NCI-H2171 treated with DMSO at 0.1 percent for 48 hours (cell line): ENCODE data around the gene PCDHGB2.
"Not testable (repeated sequence)": the region's sequence is repeated elsewhere in the genome, so short reads cannot be mapped to it uniquely, and the experiment has no call there.

ENCODE experiments used
- DNase-seq: peaks from one replicate; lab custom pipeline; 2025; lab: John Stamatoyannopoulos, UW

PCDHGB2 gene

DNA sequence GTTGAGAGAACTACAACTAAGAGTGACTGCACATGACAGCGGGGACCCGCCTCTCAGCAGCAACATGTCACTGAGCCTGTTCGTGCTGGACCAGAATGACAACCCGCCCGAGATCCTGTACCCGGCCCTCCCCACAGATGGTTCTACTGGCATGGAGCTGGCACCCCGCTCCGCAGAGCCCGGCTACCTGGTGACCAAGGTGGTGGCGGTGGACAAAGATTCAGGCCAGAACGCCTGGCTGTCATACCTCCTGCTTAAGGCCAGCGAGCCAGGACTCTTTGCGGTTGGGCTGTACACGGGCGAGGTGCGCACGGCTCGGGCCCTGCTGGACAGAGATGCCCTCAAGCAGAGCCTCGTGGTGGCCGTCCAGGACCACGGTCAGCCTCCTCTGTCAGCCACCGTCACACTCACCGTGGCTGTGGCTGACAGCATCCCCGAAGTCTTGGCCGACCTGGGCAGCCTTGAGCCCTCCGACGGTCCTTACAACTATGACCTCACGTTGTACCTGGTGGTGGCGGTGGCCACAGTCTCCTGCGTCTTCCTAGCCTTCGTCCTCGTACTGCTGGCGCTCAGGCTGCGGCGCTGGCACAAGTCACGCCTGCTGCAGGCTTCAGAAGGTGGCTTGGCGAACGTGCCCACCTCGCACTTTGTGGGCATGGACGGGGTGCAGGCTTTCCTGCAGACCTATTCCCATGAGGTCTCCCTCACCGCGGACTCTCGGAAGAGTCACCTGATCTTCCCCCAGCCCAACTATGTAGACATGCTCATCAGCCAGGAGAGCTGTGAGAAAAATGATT is 24.9 kb downstream of the PCDHGB2 start:
- no peak for DNase-seq

DNA sequence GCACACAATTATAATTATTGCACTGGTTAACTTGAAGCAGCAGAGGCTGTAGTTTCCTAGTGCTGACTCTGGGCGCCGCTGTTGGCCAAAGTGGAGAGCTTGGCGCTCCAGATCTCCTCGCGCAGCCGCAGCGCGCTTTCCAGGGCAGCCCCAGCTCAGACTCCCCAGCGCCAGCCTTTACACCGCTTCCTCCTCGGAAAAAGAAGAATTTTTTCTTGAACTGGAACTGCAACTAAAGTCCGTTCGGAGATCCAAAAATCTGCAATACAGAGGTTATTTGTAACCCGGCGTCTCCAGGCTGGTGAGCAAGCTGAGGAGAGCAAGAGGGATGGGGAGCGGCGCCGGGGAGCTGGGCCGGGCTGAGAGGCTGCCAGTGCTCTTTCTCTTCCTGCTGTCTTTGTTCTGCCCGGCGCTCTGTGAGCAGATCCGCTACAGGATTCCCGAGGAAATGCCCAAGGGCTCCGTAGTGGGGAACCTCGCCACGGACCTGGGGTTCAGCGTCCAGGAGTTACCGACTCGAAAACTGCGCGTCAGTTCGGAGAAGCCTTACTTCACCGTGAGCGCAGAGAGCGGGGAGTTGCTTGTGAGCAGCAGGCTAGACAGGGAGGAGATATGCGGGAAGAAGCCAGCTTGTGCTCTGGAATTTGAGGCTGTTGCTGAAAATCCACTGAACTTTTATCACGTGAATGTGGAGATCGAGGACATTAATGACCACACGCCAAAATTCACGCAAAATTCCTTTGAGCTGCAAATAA is 27.9 kb downstream of the PCDHGB2 start, which contains the start of gene PCDHGB4:
PCDHGB4 (plus strand) TSS at position 142 of the 755 bp plus-strand sequence; CDS start at position 329, 187 bp downstream.
- DNase-seq = not testable (repeated sequence)

DNA sequence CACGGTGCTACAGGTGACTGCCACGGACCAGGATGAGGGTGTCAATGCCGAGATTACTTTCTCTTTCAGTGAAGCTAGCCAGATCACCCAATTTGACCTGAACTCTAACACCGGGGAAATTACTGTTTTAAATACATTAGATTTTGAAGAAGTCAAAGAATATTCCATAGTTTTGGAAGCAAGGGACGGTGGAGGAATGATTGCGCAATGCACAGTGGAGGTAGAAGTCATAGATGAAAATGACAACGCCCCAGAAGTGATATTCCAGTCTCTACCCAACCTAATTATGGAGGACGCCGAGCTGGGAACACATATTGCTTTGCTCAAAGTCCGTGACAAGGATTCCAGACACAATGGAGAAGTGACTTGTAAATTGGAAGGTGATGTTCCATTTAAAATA is 28.9 kb downstream of the PCDHGB2 start:
- no peak for DNase-seq

DNA sequence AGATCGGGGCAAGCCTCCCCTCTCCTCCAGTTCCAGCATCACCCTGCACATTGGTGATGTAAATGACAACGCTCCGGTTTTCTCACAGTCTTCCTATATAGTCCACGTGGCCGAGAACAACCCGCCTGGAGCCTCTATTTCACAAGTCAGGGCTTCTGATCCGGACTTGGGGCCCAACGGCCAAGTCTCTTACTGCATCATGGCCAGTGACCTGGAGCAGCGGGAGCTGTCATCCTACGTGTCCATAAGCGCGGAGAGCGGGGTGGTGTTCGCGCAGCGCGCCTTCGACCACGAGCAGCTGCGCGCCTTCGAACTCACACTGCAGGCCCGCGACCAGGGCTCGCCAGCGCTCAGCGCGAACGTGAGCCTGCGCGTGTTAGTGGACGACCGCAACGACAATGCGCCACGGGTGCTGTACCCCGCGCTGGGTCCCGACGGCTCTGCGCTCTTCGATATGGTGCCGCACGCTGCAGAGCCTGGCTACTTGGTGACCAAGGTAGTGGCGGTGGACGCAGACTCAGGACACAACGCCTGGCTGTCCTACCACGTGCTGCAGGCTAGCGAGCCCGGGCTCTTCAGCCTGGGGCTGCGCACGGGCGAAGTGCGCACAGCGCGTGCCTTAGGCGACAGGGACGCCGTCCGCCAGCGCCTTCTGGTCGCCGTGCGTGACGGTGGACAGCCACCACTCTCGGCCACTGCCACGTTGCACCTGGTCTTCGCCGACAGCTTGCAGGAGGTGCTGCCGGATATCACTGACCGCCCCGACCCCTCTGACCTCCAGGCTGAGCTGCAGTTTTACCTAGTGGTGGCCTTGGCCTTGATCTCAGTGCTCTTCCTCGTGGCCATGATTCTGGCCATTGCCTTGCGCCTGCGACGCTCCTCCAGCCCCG is 29.6 kb downstream of the PCDHGB2 start:
- no peak for DNase-seq

DNA sequence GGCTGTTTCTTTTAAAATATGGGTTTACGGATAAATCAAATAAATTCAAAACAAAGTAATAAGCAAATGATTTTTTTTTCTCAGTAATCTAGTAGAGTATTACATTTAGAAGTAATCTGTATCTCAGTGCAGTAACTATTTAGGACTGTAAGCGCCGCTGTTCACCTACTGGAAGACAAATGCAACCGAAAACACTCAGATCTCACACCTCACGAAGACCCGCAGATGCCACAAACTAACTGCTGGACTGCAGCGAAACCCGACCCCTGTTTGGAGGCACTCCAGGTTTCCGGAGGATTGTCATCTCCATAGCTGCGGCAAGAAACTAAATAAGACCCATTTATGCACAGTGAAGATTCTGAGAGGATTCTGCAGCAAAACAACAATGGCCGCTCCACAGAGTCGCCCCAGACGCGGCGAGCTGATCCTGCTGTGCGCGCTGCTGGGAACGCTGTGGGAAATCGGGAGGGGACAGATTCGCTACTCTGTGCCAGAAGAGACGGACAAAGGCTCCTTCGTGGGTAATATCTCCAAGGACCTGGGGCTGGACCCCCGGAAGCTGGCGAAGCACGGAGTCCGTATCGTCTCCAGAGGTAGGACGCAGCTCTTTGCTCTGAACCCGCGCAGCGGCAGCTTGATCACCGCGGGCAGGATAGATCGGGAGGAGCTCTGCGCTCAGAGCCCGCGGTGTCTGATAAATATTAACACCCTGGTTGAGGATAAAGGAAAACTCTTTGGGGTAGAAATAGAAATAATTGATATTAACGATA is 32.8 kb downstream of the PCDHGB2 start, which contains the start of gene PCDHGA8:
PCDHGA8 (plus strand) TSS at position 205 of the 770 bp plus-strand sequence; CDS start at position 386, 181 bp downstream.
- peak; percentile 27 for DNase-seq

DNA sequence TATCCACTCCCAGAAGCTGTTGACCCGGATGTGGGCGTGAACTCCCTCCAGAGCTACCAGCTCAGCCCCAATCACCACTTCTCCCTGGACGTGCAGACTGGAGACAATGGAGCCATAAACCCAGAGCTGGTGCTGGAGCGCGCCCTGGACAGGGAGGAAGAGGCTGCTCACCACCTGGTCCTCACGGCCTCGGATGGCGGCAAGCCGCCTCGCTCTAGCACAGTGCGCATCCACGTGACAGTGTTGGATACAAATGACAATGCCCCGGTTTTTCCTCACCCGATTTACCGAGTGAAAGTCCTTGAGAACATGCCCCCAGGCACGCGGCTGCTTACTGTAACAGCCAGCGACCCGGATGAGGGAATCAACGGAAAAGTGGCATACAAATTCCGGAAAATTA is 33.5 kb downstream of the PCDHGB2 start:
- no peak for DNase-seq

DNA sequence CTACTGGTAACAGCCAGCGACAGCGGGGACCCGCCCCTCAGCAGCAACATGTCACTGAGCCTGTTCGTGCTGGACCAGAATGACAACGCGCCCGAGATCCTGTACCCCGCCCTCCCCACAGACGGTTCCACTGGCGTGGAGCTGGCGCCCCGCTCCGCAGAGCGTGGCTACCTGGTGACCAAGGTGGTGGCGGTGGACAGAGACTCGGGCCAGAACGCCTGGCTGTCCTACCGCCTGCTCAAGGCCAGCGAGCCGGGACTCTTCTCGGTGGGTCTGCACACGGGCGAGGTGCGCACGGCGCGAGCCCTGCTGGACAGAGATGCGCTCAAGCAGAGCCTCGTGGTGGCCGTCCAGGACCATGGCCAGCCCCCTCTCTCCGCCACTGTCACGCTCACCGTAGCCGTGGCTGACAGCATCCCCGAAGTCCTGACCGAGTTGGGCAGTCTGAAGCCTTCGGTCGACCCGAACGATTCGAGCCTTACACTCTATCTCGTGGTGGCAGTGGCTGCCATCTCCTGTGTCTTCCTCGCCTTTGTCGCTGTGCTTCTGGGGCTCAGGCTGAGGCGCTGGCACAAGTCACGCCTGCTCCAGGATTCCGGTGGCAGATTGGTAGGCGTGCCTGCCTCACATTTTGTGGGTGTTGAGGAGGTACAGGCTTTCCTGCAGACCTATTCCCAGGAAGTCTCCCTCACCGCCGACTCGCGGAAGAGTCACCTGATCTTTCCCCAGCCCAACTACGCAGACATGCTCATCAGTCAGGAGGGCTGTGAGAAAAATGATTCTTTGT is 34.8 kb downstream of the PCDHGB2 start:
- DNase-seq = not testable (repeated sequence)

DNA sequence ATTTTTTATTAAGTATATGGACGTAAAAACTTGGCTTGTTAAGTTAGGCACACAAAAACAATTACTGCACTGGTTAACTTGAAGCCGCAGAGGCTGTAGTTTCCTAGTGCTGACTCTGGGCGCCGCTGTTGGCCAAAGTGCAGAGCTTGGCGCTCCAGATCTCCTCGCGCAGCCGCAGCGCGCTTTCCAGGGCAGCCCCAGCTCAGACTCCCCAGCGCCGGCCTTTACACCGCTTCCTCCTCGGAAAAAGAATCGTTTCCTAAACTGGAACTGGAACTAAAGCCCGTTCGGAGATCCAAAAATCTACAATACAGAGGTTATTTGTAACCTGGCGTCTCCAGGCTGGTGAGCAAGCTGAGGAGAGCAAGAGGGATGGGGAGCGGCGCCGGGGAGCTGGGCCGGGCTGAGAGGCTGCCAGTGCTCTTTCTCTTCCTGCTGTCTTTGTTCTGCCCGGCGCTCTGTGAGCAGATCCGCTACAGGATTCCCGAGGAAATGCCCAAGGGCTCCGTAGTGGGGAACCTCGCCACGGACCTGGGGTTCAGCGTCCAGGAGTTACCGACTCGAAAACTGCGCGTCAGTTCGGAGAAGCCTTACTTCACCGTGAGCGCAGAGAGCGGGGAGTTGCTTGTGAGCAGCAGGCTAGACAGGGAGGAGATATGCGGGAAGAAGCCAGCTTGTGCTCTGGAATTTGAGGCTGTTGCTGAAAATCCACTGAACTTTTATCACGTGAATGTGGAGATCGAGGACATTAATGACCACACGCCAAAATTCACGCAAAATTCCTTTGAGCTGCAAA is 38.2 kb downstream of the PCDHGB2 start, which contains the start of gene PCDHGB5:
PCDHGB5 (plus strand) TSS at position 192 of the 796 bp plus-strand sequence; CDS start at position 373, 181 bp downstream.
- not testable (repeated sequence) for DNase-seq

DNA sequence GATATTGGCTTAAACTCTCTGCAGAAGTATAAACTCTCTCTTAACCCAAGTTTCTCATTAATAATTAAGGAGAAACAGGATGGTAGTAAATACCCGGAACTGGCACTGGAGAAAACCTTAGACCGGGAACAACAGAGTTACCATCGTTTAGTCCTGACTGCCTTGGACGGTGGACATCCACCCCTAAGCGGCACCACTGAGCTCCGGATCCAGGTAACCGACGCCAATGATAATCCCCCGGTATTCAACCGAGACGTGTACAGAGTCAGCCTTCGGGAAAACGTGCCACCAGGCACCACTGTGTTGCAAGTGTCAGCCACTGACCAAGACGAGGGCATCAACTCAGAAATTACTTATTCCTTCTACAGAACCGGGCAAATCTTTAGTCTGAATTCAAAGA is 38.8 kb downstream of the PCDHGB2 start:
- no peak for DNase-seq

DNA sequence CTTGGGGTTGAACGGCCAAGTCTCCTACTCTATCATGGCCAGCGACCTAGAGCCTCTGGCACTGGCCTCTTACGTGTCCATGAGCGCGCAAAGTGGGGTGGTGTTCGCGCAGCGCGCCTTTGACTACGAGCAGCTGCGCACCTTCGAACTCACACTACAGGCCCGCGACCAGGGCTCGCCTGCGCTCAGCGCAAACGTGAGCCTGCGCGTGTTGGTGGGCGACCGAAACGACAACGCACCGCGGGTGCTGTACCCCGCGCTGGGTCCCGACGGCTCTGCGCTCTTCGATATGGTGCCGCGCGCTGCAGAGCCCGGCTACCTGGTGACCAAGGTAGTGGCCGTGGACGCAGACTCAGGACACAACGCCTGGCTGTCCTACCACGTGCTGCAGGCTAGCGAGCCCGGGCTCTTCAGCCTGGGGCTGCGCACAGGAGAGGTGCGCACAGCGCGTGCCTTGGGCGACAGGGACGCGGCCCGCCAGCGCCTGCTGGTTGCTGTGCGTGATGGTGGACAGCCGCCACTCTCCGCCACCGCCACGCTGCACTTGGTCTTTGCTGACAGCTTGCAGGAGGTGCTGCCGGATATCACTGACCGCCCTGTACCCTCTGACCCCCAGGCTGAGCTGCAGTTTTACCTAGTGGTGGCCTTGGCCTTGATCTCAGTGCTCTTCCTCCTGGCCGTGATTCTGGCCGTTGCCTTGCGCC is 39.9 kb downstream of the PCDHGB2 start:
- no peak for DNase-seq

DNA sequence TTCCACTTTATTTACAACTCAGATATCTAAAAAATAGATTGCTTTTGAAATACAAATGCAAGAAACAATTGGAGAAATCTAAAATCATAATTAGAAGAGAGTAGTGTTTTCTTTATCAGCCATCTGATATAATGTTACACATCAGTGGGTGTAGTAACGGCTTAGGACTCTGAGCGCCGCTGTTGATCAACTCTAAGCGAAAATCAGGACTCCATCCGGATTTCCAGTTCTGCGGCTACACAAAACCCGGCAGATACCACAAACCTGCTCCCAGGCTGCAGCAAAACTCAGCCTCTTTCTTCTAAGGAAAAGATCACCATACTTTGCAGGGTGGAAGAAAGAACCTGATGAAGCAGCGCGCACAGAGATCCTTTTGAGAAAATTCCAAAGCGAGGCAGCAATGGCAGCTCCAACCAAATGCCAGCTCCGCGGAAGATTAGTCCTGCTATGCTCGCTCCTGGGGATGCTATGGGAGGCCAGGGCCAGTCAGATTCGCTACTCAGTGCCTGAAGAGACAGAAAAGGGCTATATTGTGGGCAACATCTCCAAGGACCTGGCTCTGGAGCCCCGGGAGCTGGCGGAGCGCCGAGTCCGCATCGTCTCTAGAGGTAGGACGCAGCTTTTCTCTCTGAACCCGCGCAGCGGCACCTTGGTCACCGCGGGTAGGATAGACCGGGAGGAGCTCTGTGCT is 42.9 kb downstream of the PCDHGB2 start, which contains the start of gene PCDHGA9:
PCDHGA9 (plus strand) TSS at position 226 of the 691 bp plus-strand sequence; CDS start at position 401, 175 bp downstream.
- DNase-seq = peak; percentile 5

DNA sequence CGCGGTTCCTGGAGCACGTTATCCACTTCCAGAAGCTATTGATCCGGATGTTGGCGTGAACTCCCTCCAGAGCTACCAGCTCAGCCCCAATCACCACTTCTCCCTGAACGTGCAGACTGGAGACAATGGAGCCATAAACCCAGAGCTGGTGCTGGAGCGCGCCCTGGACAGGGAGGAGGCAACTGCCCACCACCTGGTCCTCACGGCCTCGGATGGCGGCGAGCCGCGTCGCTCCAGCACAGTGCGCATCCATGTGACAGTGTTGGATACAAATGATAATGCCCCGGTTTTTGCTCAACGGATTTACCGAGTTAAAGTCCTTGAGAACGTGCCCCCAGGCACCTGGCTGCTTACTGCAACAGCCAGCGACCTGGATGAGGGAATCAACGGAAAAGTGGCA is 43.6 kb downstream of the PCDHGB2 start:
- no peak for DNase-seq

DNA sequence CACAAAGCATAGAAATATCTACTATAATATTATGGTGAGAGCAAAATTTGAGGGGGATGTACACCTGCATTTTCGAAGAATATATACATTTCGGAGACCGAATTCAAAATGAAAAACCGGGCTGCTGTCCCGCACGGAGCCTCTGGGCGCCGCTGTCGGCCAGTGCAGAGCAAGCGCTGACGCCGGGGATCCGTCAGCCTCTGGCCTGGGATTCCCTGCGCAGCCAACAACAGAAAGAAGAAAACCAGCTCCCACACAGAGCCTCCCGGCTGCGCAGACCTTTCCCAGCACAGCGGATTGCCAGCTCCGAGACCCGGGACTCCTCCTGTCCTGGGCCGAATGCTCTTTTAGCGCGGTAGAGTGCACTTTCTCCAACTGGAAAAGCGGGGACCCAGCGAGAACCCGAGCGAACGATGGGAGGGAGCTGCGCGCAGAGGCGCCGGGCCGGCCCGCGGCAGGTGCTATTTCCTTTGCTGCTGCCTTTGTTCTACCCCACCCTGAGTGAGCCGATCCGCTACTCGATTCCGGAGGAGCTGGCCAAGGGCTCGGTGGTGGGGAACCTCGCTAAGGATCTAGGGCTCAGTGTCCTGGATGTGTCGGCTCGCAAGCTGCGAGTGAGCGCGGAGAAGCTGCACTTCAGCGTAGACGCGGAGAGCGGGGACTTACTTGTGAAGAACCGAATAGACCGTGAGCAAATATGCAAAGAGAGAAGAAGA is 48.2 kb downstream of the PCDHGB2 start, which contains the start of gene PCDHGB6:
PCDHGB6 (plus strand) TSS at position 232 of the 716 bp plus-strand sequence; CDS start at position 414, 182 bp downstream.
- DNase-seq = not testable (repeated sequence)

DNA sequence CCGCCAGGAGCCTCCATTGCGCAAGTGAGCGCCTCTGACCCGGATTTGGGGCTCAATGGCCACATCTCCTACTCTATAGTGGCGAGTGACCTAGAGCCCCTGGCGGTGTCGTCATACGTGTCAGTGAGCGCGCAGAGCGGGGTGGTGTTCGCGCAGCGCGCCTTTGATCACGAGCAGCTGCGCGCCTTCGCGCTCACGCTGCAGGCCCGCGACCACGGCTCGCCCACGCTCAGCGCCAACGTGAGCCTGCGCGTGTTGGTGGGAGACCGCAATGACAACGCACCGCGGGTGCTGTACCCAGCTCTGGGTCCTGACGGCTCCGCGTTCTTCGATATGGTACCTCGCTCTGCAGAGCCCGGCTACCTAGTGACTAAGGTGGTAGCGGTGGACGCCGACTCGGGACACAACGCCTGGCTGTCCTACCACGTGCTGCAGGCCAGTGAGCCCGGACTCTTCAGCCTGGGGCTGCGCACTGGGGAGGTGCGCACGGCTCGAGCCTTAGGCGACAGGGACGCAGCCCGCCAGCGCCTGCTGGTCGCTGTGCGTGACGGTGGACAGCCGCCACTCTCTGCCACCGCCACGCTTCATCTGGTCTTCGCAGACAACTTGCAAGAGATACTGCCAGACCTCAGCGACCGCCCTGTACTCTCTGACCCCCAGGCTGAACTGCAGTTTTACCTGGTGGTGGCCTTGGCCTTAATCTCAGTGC is 50.0 kb downstream of the PCDHGB2 start:
- no peak for DNase-seq

DNA sequence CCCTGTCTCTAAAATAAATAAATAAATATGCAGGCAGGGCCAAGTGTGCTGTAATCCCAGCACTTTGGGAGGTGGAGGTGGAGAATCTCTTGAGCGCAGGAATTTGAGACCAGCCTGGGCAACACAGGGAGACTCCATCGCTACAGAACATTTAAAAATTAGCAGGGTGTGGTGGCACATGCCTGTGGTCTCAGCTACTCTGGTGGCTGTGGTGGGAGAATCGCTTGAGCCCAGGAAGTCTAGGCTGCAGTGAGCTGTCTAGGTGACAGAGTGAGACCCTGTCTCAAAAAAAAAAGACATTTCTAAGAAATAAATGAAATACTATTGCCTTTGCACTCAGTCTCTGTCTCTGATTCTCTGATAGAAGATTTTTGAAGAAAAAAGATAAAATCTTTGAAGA is 51.8 kb downstream of the PCDHGB2 start:
- no peak for DNase-seq
